HepG2 (cell line): ENCODE measurements around the gene KDM2B. TPM values are rescaled to one million over a fixed set of nuclear protein-coding genes. Genes with fewer than 3 reads are reported as not detected.

Experiments
- ATAC-seq: fragments of 200-7000 bp; cut with Tn5 transposase; 3 replicates; pipeline ENCODE4 v1.9.1; 2020; ENCODE audit warnings: mild to moderate bottlenecking, moderate library complexity
- BruUV-seq: library from RNA; stranded (reverse); fragments of 400-500 nt; replicated peaks from 2 replicates; lab custom pipeline; 2021; lab: Mats Ljungman, UMichigan
- CTCF ChIA-PET: fragments of 300-600 bp; formaldehyde crosslinking; extraction: SDS; loops from one replicate; lab custom pipeline; 2021; ENCODE audit warnings: low total read pairs, inconsistent platforms, low intra/inter-chr PET ratio; lab: Yijun Ruan, JAX
- POLR2A ChIA-PET: fragments of 350-600 bp; sonication (Branson Sonifier 250); formaldehyde crosslinking; loops from one replicate; lab custom pipeline; 2020; ENCODE audit warnings: antibody characterized with exemption, inconsistent platforms; lab: Yijun Ruan, JAX
- DNase-seq: peaks from one replicate; pipeline ENCODE4 v3.0.0-alpha.2; 2015; ENCODE audit warnings: low spot score
- FAIRE-seq: peaks from 3 replicates; lab custom pipeline; 2011; peaks lifted over from hg19 to GRCh38; lab: Jason Lieb, UNC
- H2AFZ ChIP-seq: one replicate; pipeline ENCODE4 v1.6.1; 2011; ENCODE audit warnings: low read length, inconsistent platforms
- H3K27ac ChIP-seq: fragments of 300-600 bp; 3 replicates; pipeline ENCODE4 v1.8.0; 2011; ENCODE audit warnings: mixed run types, mild to moderate bottlenecking, mixed read lengths, low read length, inconsistent platforms; ENCODE audit not compliant: insufficient read depth; ENCODE audit errors: extremely low read length
- H3K27me3 ChIP-seq, 2 experiments: fragments of 200-600 bp in 1 of 2; 2 replicates in 1 of 2; 3 replicates in 1 of 2; pipeline versions ENCODE4 v1.6.0 to v1.8.0; 2011; ENCODE audit warnings: low read length in 2 of 2, mild to moderate bottlenecking in 2 of 2, moderate library complexity in 2 of 2, inconsistent platforms in 1 of 2; ENCODE audit not compliant: insufficient read depth in 2 of 2, control insufficient read depth in 1 of 2
- H3K36me3 ChIP-seq, 2 experiments: fragments of 200-600 bp in 1 of 2; replicated peaks in 1 of 2; 2 replicates in 1 of 2; 3 replicates in 1 of 2; pipeline versions ENCODE4 v1.5.1 to v1.8.0; 2011; ENCODE audit warnings: low read length in 2 of 2, inconsistent platforms in 1 of 2; ENCODE audit not compliant: insufficient read depth in 2 of 2, control insufficient read depth in 1 of 2
- H3K4me1 ChIP-seq: 2 replicates; pipeline ENCODE4 v1.5.1; 2012; ENCODE audit warnings: low read length, inconsistent platforms; ENCODE audit not compliant: insufficient read depth
- H3K4me2 ChIP-seq: 2 replicates; pipeline ENCODE4 v1.6.0; 2011; ENCODE audit warnings: low read depth, low read length, inconsistent platforms
- H3K4me3 ChIP-seq, 3 experiments: fragments of 200-600 bp in 1 of 3; sonication (generic), shearing (Covaris generic) in 1 of 3; replicated peaks in 1 of 3; 2 replicates each; pipeline ENCODE4 v1.5.1; 2011 to 2016; ENCODE audit warnings: low read length in 3 of 3, inconsistent platforms in 2 of 3, low read depth in 2 of 3, mild to moderate bottlenecking in 2 of 3, control low read depth in 1 of 3, mixed read lengths in 1 of 3; ENCODE audit not compliant: insufficient read depth in 1 of 3
- H3K79me2 ChIP-seq: one replicate; pipeline ENCODE4 v1.6.1; 2011; ENCODE audit warnings: low read length, inconsistent platforms; ENCODE audit not compliant: insufficient read depth
- H3K9ac ChIP-seq: 2 replicates; pipeline ENCODE4 v1.6.0; 2011; ENCODE audit warnings: mild to moderate bottlenecking, low read depth, low read length, inconsistent platforms; ENCODE audit not compliant: insufficient read depth
- H3K9me3 ChIP-seq: 2 replicates; pipeline ENCODE4 v1.5.1; 2012; ENCODE audit warnings: mild to moderate bottlenecking, low read length
- H4K20me1 ChIP-seq: 2 replicates; pipeline ENCODE4 v1.6.0; 2011; ENCODE audit warnings: inconsistent platforms, mild to moderate bottlenecking, low read length, moderate library complexity; ENCODE audit not compliant: insufficient read depth
- ASH2L ChIP-seq: fragments of 300-600, 200-600 bp; sonication (generic); IDR thresholded peaks from 2 replicates; pipeline ENCODE4 v1.7.0; 2017; ENCODE audit warnings: low read depth, mild to moderate bottlenecking, moderate library complexity, mixed read lengths, low read length; ENCODE audit not compliant: insufficient read length
- MEIS2 ChIP-seq: sonication (generic); formaldehyde crosslinking; IDR thresholded peaks from 2 replicates; pipeline ENCODE4 v1.9.0; 2021; ENCODE audit warnings: mild to moderate bottlenecking, missing genetic modification reagents
- RBFOX2 ChIP-seq: fragments of 200-400 bp; formaldehyde crosslinking; IDR thresholded peaks from 2 replicates; pipeline ENCODE4 v1.6.1; 2017; ENCODE audit warnings: low read depth, mild to moderate bottlenecking, low read length
- RORA ChIP-seq: sonication (generic); formaldehyde crosslinking; IDR thresholded peaks from 2 replicates; pipeline ENCODE4 v1.5.0; 2020; ENCODE audit warnings: mild to moderate bottlenecking, missing genetic modification reagents, moderate library complexity
- SAP130 ChIP-seq: IDR thresholded peaks from 2 replicates; pipeline ENCODE4 v1.6.1; 2016; ENCODE audit warnings: low read depth
- YEATS4 ChIP-seq: sonication (generic); formaldehyde crosslinking; IDR thresholded peaks from 2 replicates; pipeline ENCODE4 v1.4.0; 2020; ENCODE audit warnings: missing genetic modification reagents, borderline replicate concordance
- ZNF550 ChIP-seq: sonication (generic); formaldehyde crosslinking; IDR thresholded peaks from 2 replicates; pipeline ENCODE4 v1.4.0; 2020; ENCODE audit warnings: mild to moderate bottlenecking, missing genetic modification reagents, borderline replicate concordance
- ZSCAN20 ChIP-seq: sonication (generic); formaldehyde crosslinking; IDR thresholded peaks from 2 replicates; pipeline ENCODE4 v1.4.0; 2020; ENCODE audit warnings: missing genetic modification reagents, mild to moderate bottlenecking, borderline replicate concordance
- WGBS: methylation state at CpG from one replicate; pipeline ENCODE4 v1.1.6; 2017; ENCODE audit warnings: low lambda C conversion rate; 5-methylcytosine and 5-hydroxymethylcytosine counted together
- in situ Hi-C: cut with HindIII; loops from 2 replicates; pipeline ENCODE4 v1.10.0; 2017; ENCODE audit warnings: low pct_unique_long_range_greater_than_20kb; ENCODE audit not compliant: extremely low pct_ligation_motif_present
- intact Hi-C: fragments of 100-400 bp; cut with micrococcal nuclease; formaldehyde crosslinking; loops from one replicate; pipeline ENCODE4 v1.10.0; 2022; ENCODE audit not compliant: unreplicated experiment
- polyA plus RNA-seq, 8 experiments: library from polyadenylated mRNA; depleted of rRNA in 3 of 8; stranded (reverse) in 7 of 8; unstranded in 1 of 8; fragments of >200 nt; fragmentation: Illumina TruSeq in 4 of 8; extraction: Trizol in 4 of 8; gene quantifications; 2 replicates each; pipeline versions ENCODE4 v1.2.1 to v1.2.3, GENCODE V29; 2011 to 2016; ENCODE audit warnings: low read depth in 4 of 8, missing spikeins in 1 of 8, mixed read lengths in 1 of 8; ENCODE audit not compliant: insufficient read depth in 1 of 8
- total RNA-seq, 5 experiments: library from RNA; depleted of rRNA; stranded (reverse); fragments of >200 nt; fragmentation: Illumina TruSeq; extraction: Trizol; gene quantifications; 2 replicates each; pipeline ENCODE4 v1.2.3, GENCODE V29; 2016; ENCODE audit warnings: low read depth in 1 of 5
- TF ChIP-seq, protein P1 (sequence below): sonication (generic); formaldehyde crosslinking; IDR thresholded peaks from 2 replicates; pipeline ENCODE4 v1.5.0; 2020; ENCODE audit warnings: mild to moderate bottlenecking, missing genetic modification reagents, borderline replicate concordance
- TF ChIP-seq, protein P2 (sequence below): sonication (generic); formaldehyde crosslinking; IDR thresholded peaks from 2 replicates; pipeline ENCODE4 v1.8.1; 2023; ENCODE audit warnings: mild to moderate bottlenecking, missing genetic modification reagents

Gene KDM2B
- total and polyA plus RNA-seq, 2 of the 13 experiments (the other 11 are each of a cell fraction or from before 2014, with no cell fraction given) = 17.5 to 26.1 TPM

DNA sequence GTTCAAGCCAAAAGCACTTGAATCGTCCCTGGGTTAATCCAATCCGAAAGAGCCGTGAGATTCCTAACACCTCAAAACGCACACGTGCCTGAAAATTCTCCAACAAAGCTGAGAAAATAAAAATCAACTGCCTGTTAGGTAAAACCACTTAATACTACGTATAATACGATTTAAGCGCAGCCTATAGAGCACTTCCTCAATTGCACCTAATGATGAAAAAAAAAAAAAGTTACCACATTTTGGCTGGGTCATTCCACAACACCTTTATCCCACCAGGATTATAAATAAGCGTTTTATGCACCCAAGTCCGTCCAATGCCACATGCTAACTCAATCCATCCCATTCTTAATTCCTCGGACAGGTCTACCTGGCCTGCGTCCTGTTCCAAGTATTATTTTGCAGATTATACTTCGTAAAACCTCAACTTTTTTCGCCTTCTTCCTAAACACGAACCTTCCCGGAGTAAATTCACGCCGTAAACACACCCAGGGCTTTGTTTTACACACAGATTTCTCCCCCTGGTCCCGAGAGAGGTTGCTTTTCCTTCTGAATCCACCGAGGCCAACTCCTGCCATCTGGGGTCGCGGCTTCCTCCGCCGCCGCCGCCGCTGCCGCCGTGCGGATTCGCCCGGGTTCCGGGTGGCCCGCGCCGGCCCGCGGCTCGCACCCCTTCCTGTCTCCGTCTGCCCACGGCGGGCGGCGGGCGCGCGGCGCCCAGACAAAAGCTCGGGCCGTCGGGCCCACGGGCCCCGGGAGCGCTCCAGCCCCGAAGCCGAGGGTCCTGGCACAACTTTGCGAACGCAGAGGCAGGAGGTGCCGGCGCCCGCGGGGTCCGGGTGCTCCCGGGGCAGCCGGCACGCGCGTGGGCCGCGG is 114.7 kb downstream of the KDM2B start:
- FAIRE-seq = no peak
- H3K27ac ChIP-seq = peak overlapping the region; percentile 53
- H3K79me2 ChIP-seq = peaks cover 37% of the 10 kb centered on the region

More for the DNA sequence above, 114.7 kb downstream of the KDM2B start:
- H3K4me2 ChIP-seq = peak overlapping the region; percentile 90
- H2AFZ ChIP-seq = no peak overlapping the region
- POLR2A ChIA-PET = no interaction called here
- peak; percentile 65 for TF ChIP-seq ASH2L
- TF ChIP-seq ZSCAN20 (CRISPR knock-in tag) = 0 out of 2 replicates have a peak, but pooled peaks have one; percentile 54
- TF ChIP-seq MEIS2 (CRISPR knock-in tag) = 0 out of 2 replicates have a peak, but pooled peaks have one; percentile 21
- peak; percentile 5; the same call in 1 of the 2 replicates for TF ChIP-seq RBFOX2
- TF ChIP-seq, protein P1, sequence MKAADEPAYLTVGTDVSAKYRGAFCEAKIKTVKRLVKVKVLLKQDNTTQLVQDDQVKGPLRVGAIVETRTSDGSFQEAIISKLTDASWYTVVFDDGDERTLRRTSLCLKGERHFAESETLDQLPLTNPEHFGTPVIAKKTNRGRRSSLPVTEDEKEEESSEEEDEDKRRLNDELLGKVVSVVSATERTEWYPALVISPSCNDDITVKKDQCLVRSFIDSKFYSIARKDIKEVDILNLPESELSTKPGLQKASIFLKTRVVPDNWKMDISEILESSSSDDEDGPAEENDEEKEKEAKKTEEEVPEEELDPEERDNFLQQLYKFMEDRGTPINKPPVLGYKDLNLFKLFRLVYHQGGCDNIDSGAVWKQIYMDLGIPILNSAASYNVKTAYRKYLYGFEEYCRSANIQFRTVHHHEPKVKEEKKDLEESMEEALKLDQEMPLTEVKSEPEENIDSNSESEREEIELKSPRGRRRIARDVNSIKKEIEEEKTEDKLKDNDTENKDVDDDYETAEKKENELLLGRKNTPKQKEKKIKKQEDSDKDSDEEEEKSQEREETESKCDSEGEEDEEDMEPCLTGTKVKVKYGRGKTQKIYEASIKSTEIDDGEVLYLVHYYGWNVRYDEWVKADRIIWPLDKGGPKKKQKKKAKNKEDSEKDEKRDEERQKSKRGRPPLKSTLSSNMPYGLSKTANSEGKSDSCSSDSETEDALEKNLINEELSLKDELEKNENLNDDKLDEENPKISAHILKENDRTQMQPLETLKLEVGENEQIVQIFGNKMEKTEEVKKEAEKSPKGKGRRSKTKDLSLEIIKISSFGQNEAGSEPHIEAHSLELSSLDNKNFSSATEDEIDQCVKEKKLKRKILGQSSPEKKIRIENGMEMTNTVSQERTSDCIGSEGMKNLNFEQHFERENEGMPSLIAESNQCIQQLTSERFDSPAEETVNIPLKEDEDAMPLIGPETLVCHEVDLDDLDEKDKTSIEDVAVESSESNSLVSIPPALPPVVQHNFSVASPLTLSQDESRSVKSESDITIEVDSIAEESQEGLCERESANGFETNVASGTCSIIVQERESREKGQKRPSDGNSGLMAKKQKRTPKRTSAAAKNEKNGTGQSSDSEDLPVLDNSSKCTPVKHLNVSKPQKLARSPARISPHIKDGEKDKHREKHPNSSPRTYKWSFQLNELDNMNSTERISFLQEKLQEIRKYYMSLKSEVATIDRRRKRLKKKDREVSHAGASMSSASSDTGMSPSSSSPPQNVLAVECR (CRISPR knock-in tag) = 0 out of 2 replicates have a peak, but pooled peaks have one; percentile 9
- no peak for TF ChIP-seq ZNF550 (CRISPR knock-in tag)
- TF ChIP-seq RORA (CRISPR knock-in tag) = no peak
- peak; percentile 24; the same call in 1 of the 2 replicates for TF ChIP-seq YEATS4 (CRISPR knock-in tag)
- peak; percentile 15; the same call in 1 of the 2 replicates for TF ChIP-seq SAP130 (CRISPR knock-in tag)
- TF ChIP-seq, protein P2, sequence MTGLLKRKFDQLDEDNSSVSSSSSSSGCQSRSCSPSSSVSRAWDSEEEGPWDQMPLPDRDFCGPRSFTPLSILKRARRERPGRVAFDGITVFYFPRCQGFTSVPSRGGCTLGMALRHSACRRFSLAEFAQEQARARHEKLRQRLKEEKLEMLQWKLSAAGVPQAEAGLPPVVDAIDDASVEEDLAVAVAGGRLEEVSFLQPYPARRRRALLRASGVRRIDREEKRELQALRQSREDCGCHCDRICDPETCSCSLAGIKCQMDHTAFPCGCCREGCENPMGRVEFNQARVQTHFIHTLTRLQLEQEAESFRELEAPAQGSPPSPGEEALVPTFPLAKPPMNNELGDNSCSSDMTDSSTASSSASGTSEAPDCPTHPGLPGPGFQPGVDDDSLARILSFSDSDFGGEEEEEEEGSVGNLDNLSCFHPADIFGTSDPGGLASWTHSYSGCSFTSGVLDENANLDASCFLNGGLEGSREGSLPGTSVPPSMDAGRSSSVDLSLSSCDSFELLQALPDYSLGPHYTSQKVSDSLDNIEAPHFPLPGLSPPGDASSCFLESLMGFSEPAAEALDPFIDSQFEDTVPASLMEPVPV (CRISPR knock-in tag) = no peak
- intact Hi-C loops (no loop called here), in situ Hi-C loops (no loop called here)
- peak overlapping the region; percentile 74 for H3K9ac ChIP-seq
- H4K20me1 ChIP-seq = peaks cover 9% of the 10 kb centered on the region
- ATAC-seq = no peak
- CTCF ChIA-PET = no interaction called here
- 9% methylated on average over 41 of the region's 70 CpGs for WGBS
- no peaks in the 10 kb centered on the region for H3K27me3 ChIP-seq
- no peaks in the 10 kb centered on the region for H3K9me3 ChIP-seq
- BruUV-seq = TSS peak; percentile 81
- peaks cover 4 to 7% of the 10 kb centered on the region in 2 experiments; a peak in 2 of 5 replicates for H3K36me3 ChIP-seq
- no peak for DNase-seq
- H3K4me3 ChIP-seq = peak overlapping the region; percentile 65 to 75 (median 68)
- peaks cover 34% of the 10 kb centered on the region for H3K4me1 ChIP-seq
